IPS DF 6.9 (cell line): ENCODE data around the gene ANKRD28.
"Not testable (repeated sequence)": the region's sequence is repeated elsewhere in the genome, so short reads cannot be mapped to it uniquely, and the experiment has no call there.

Experiments used
- DNase-seq: peaks from one replicate; pipeline ENCODE4 v3.0.0-alpha.2; 2013; ENCODE audit warnings: low read depth, low spot score
- H3K27ac ChIP-seq: one replicate; pipeline ENCODE4 v1.5.1; 2013; ENCODE audit warnings: low read length, control low read depth
- H3K27me3 ChIP-seq: 2 replicates; pipeline ENCODE4 v1.6.1; 2013; ENCODE audit warnings: mild to moderate bottlenecking, low read length; ENCODE audit not compliant: control insufficient read depth, insufficient read depth
- H3K36me3 ChIP-seq: 2 replicates; pipeline ENCODE4 v1.6.1; 2013; ENCODE audit warnings: low read length; ENCODE audit not compliant: control insufficient read depth, insufficient read depth
- H3K4me1 ChIP-seq: 2 replicates; pipeline ENCODE4 v1.6.1; 2013; ENCODE audit warnings: low read length; ENCODE audit not compliant: control insufficient read depth, insufficient read depth
- H3K4me3 ChIP-seq: 2 replicates; pipeline ENCODE4 v1.5.1; 2013; ENCODE audit warnings: mild to moderate bottlenecking, low read length
- H3K9me3 ChIP-seq: 2 replicates; pipeline ENCODE4 v1.6.1; 2013; ENCODE audit warnings: low read length, inconsistent platforms; ENCODE audit not compliant: control insufficient read depth, insufficient read depth
- WGBS: extraction: QIAGEN DNeasy Blood & Tissue Kit; methylation state at CpG from one replicate; pipeline ENCODE4 v1.1.7; 2013; ENCODE audit warnings: mixed read lengths, missing lambda C conversion rate; ENCODE audit not compliant: insufficient read length, insufficient coverage; 5-methylcytosine and 5-hydroxymethylcytosine counted together

The ANKRD28 gene

GRCh38 chr3:15822281-15822680 lies 24.5 kb upstream of the ANKRD28 start:
- no peaks in the 10 kb centered on the region for H3K36me3 ChIP-seq
- no CpG with 5 or more reads among the region's 2 CpGs for WGBS
- no peaks in the 10 kb centered on the region for H3K9me3 ChIP-seq
- no peaks in the 10 kb centered on the region for H3K4me1 ChIP-seq
- H3K4me3 ChIP-seq = no peak overlapping the region
- DNase-seq = no peak
- H3K27me3 ChIP-seq = no peaks in the 10 kb centered on the region
- no peak overlapping the region for H3K27ac ChIP-seq

- Histone ChIP-seq H3K4me3 (no peak overlapping the region), H3K9me3 (no peaks in the 10 kb centered on the region), H3K4me1 (no peaks in the 10 kb centered on the region), H3K27ac (no peak overlapping the region), H3K27me3 (no peaks in the 10 kb centered on the region), H3K36me3 (no peaks in the 10 kb centered on the region)
- no CpG with 5 or more reads among the region's 2 CpGs for WGBS
- no peak for DNase-seq
Measured at GRCh38 chr3:15820911-15821310, 23.1 kb upstream of the ANKRD28 start.

GRCh38 chr3:15819576-15819975 lies 21.8 kb upstream of the ANKRD28 start:
- Histone ChIP-seq H3K4me1 (no peaks in the 10 kb centered on the region), H3K9me3 (no peaks in the 10 kb centered on the region), H3K27ac (no peak overlapping the region), H3K4me3 (no peak overlapping the region), H3K36me3 (no peaks in the 10 kb centered on the region), H3K27me3 (no peaks in the 10 kb centered on the region)
- DNase-seq = no peak

GRCh38 chr3:15819043-15819442 lies 21.3 kb upstream of the ANKRD28 start:
- Histone ChIP-seq H3K9me3 (no peaks in the 10 kb centered on the region), H3K27ac (no peak overlapping the region), H3K4me3 (no peak overlapping the region), H3K4me1 (no peaks in the 10 kb centered on the region), H3K27me3 (no peaks in the 10 kb centered on the region), H3K36me3 (no peaks in the 10 kb centered on the region)
- DNase-seq = no peak
- no CpG with 5 or more reads among the region's 2 CpGs for WGBS

- no peak for DNase-seq
- no CpG with 5 or more reads among the region's 4 CpGs for WGBS
Measured at GRCh38 chr3:15815696-15816095, 17.9 kb upstream of the ANKRD28 start.

GRCh38 chr3:15813079-15813478 lies 15.3 kb upstream of the ANKRD28 start:
- not testable (repeated sequence) for DNase-seq, H3K4me3 ChIP-seq, H3K27me3 ChIP-seq, H3K9me3 ChIP-seq, H3K27ac ChIP-seq, H3K4me1 ChIP-seq, H3K36me3 ChIP-seq
- no CpG with 5 or more reads among the region's 5 CpGs for WGBS

More at GRCh38 chr3:15815696-15816095, 17.9 kb upstream of the ANKRD28 start:
- Histone ChIP-seq H3K27me3 (no peaks in the 10 kb centered on the region), H3K4me1 (no peaks in the 10 kb centered on the region), H3K27ac (no peak overlapping the region), H3K36me3 (no peaks in the 10 kb centered on the region), H3K9me3 (no peaks in the 10 kb centered on the region), H3K4me3 (no peak overlapping the region)

- no peaks in the 10 kb centered on the region for H3K27me3 ChIP-seq
- no peaks in the 10 kb centered on the region for H3K36me3 ChIP-seq
- no peaks in the 10 kb centered on the region; the same call in 1 of the 2 replicates for H3K4me1 ChIP-seq
- DNase-seq = no peak
- no peak overlapping the region for H3K4me3 ChIP-seq
- no CpG with 5 or more reads among the region's 1 CpG for WGBS
- no peaks in the 10 kb centered on the region for H3K9me3 ChIP-seq
- no peak overlapping the region for H3K27ac ChIP-seq
Measured at GRCh38 chr3:15812183-15812582, 14.4 kb upstream of the ANKRD28 start.

- Histone ChIP-seq H3K27ac (no peak overlapping the region), H3K4me3 (no peak overlapping the region), H3K4me1 (no peaks in the 10 kb centered on the region; the same call in 1 of the 2 replicates), H3K36me3 (no peaks in the 10 kb centered on the region), H3K9me3 (no peaks in the 10 kb centered on the region), H3K27me3 (no peaks in the 10 kb centered on the region)
- no peak for DNase-seq
Measured at GRCh38 chr3:15810702-15811101, 12.9 kb upstream of the ANKRD28 start.

- H3K27me3 ChIP-seq = no peaks in the 10 kb centered on the region
- no peaks in the 10 kb centered on the region; the same call in 1 of the 2 replicates for H3K4me1 ChIP-seq
- WGBS = no CpG with 5 or more reads among the region's 2 CpGs
- H3K36me3 ChIP-seq = no peaks in the 10 kb centered on the region
- no peak overlapping the region for H3K4me3 ChIP-seq
- no peak for DNase-seq
- H3K9me3 ChIP-seq = no peaks in the 10 kb centered on the region
- no peak overlapping the region for H3K27ac ChIP-seq
Measured at GRCh38 chr3:15809313-15809712, 11.5 kb upstream of the ANKRD28 start.

- no peaks in the 10 kb centered on the region; the same call in 1 of the 2 replicates for H3K4me1 ChIP-seq
- H3K27ac ChIP-seq = no peak overlapping the region
Measured at GRCh38 chr3:15808679-15809310, 11.0 kb upstream of the ANKRD28 start.

GRCh38 chr3:15805756-15806266 lies 8.0 kb upstream of the ANKRD28 start:
- no peak overlapping the region for H3K27ac ChIP-seq
- no peak overlapping the region for H3K4me3 ChIP-seq

More at GRCh38 chr3:15808679-15809310, 11.0 kb upstream of the ANKRD28 start:
- no peak for DNase-seq
- WGBS = 100% methylated on average over 1 of the region's 2 CpGs
- H3K36me3 ChIP-seq = no peaks in the 10 kb centered on the region
- no peaks in the 10 kb centered on the region for H3K27me3 ChIP-seq
- no peaks in the 10 kb centered on the region for H3K9me3 ChIP-seq
- no peak overlapping the region for H3K4me3 ChIP-seq

More at GRCh38 chr3:15805756-15806266, 8.0 kb upstream of the ANKRD28 start:
- H3K4me1 ChIP-seq = no peaks in the 10 kb centered on the region; the same call in 1 of the 2 replicates
- no peaks in the 10 kb centered on the region for H3K27me3 ChIP-seq
- no peaks in the 10 kb centered on the region for H3K36me3 ChIP-seq
- H3K9me3 ChIP-seq = no peaks in the 10 kb centered on the region
- WGBS = no CpG with 5 or more reads among the region's 7 CpGs
- no peak for DNase-seq
